Activated naive CD4-positive, alpha-beta T cell treated with anti-CD3 and anti-CD28 coated beads, Interleukin-2, amount 50 U/mL, for 72 hours (primary cell): Measurements from ENCODE around the gene TGFBRAP1. TPM values are rescaled to one million over a fixed set of nuclear protein-coding genes. Genes with fewer than 3 reads are reported as not detected.

ENCODE experiments used
- ATAC-seq, 2 donors: fragments of 150-1000 bp; cut with Tn5 transposase; 2 replicates each; pipeline ENCODE4 v1.10.0; 2021; ENCODE audit warnings: mild to moderate bottlenecking in 2 of 2, moderate library complexity in 2 of 2
- DNase-seq, 2 donors: peaks; one replicate each; pipeline ENCODE4 v3.0.0; 2021 to 2022; ENCODE audit warnings: low spot score in 2 of 2
- H3K27ac Mint-ChIP-seq, 2 donors: one replicate each; pipeline ENCODE4 v1.8.0; 2022; ENCODE audit warnings: mild to moderate bottlenecking in 2 of 2, mixed read lengths in 2 of 2
- H3K36me3 Mint-ChIP-seq, 2 donors: one replicate each; pipeline ENCODE4 v1.8.0; 2022; ENCODE audit warnings: mixed read lengths in 2 of 2
- H3K9me3 Mint-ChIP-seq, 2 donors: one replicate each; pipeline ENCODE4 v1.8.0; 2022; ENCODE audit warnings: mixed read lengths in 2 of 2
- total RNA-seq, 2 donors: library from RNA; stranded (reverse); gene quantifications; one replicate each; pipeline ENCODE4 v1.2.3, GENCODE V29; 2022

TGFBRAP1 gene
- total RNA-seq, 2 donors from 2014 or later, result 15.9 to 22.6 TPM

- no peak for DNase-seq
Measured at GRCh38 chr2:105243961-105244360, 85.6 kb downstream of the TGFBRAP1 start.

GRCh38 chr2:105242286-105242993, 87.1 kb downstream of the TGFBRAP1 start:
- ATAC-seq, result no peak
- H3K9me3 Mint-ChIP-seq, result no peaks in the 10 kb centered on the region
- no peak overlapping the region for H3K27ac Mint-ChIP-seq
- H3K36me3 Mint-ChIP-seq, result no peaks in the 10 kb centered on the region
- DNase-seq, result no peak

More at GRCh38 chr2:105243961-105244360, 85.6 kb downstream of the TGFBRAP1 start:
- Mint-ChIP-seq H3K36me3 (no peaks in the 10 kb centered on the region), H3K27ac (no peak overlapping the region), H3K9me3 (no peaks in the 10 kb centered on the region)
- ATAC-seq, result no peak

GRCh38 chr2:105241443-105241842, 88.1 kb downstream of the TGFBRAP1 start, which contains the start of gene GPR45:
Gene GPR45 (plus strand): TSS chr2:105241743. CDS start chr2:105241859, 116 bp downstream.
- DNase-seq (no peak), ATAC-seq (no peak)
- H3K36me3 Mint-ChIP-seq, result no peaks in the 10 kb centered on the region
- H3K9me3 Mint-ChIP-seq, result no peaks in the 10 kb centered on the region
- no peak within 1 kb of the TSS for H3K27ac Mint-ChIP-seq

GRCh38 chr2:105239924-105240323, 89.6 kb downstream of the TGFBRAP1 start:
- H3K36me3 Mint-ChIP-seq, result no peaks in the 10 kb centered on the region
- no peaks in the 10 kb centered on the region for H3K9me3 Mint-ChIP-seq
- ATAC-seq (no peak), DNase-seq (no peak)
- no peak overlapping the region for H3K27ac Mint-ChIP-seq

GRCh38 chr2:105238664-105239240, 90.8 kb downstream of the TGFBRAP1 start:
- no peak for DNase-seq
- Mint-ChIP-seq H3K9me3 (no peaks in the 10 kb centered on the region), H3K27ac (no peak overlapping the region), H3K36me3 (no peaks in the 10 kb centered on the region)
- no peak for ATAC-seq

- DNase-seq (peak in 1 of 2 donors; percentile 16), ATAC-seq (peak in 1 of 2 donors; percentile 30)
- Mint-ChIP-seq H3K9me3 (no peaks in the 10 kb centered on the region), H3K27ac (peak overlapping the region in 1 of 2 donors; percentile 6), H3K36me3 (no peaks in the 10 kb centered on the region)
Measured at GRCh38 chr2:105237045-105237765, 92.3 kb downstream of the TGFBRAP1 start.

- H3K36me3 Mint-ChIP-seq, result no peaks in the 10 kb centered on the region
- DNase-seq (no peak), ATAC-seq (no peak)
- no peak overlapping the region for H3K27ac Mint-ChIP-seq
- no peaks in the 10 kb centered on the region for H3K9me3 Mint-ChIP-seq
Measured at GRCh38 chr2:105236060-105236424, 93.5 kb downstream of the TGFBRAP1 start.

GRCh38 chr2:105235388-105236059, 94.0 kb downstream of the TGFBRAP1 start:
- Mint-ChIP-seq H3K27ac (no peak overlapping the region), H3K9me3 (no peaks in the 10 kb centered on the region), H3K36me3 (no peaks in the 10 kb centered on the region)
- DNase-seq, result peak in 1 of 2 donors; percentile 76
- ATAC-seq, result peak; percentile 67 to 81

GRCh38 chr2:105231232-105231619, 98.3 kb downstream of the TGFBRAP1 start:
- DNase-seq, result no peak
- no peak for ATAC-seq
- Mint-ChIP-seq H3K27ac (no peak overlapping the region), H3K36me3 (no peaks in the 10 kb centered on the region), H3K9me3 (no peaks in the 10 kb centered on the region)

GRCh38 chr2:105224444-105224843, 105.1 kb downstream of the TGFBRAP1 start:
- ATAC-seq (no peak), DNase-seq (no peak)
- Mint-ChIP-seq H3K9me3 (no peaks in the 10 kb centered on the region), H3K27ac (peak overlapping the region in 1 of 2 donors; percentile 6), H3K36me3 (no peaks in the 10 kb centered on the region)

GRCh38 chr2:105220604-105221003, 108.9 kb downstream of the TGFBRAP1 start:
- Mint-ChIP-seq H3K9me3 (no peaks in the 10 kb centered on the region), H3K27ac (no peak overlapping the region), H3K36me3 (no peaks in the 10 kb centered on the region)
- ATAC-seq (no peak), DNase-seq (no peak)

GRCh38 chr2:105215586-105216192, 113.8 kb downstream of the TGFBRAP1 start:
- no peaks in the 10 kb centered on the region for H3K9me3 Mint-ChIP-seq
- no peak for ATAC-seq
- H3K36me3 Mint-ChIP-seq, result no peaks in the 10 kb centered on the region
- H3K27ac Mint-ChIP-seq, result no peak overlapping the region
- DNase-seq, result no peak

Other genes with a start within 250 kb of the TGFBRAP1 start
- gene GPR45, start 88.0 kb downstream of the TGFBRAP1 start, total RNA-seq, result not detected
- gene C2orf49, start 7.8 kb upstream of the TGFBRAP1 start, total RNA-seq, result 10 to 100 TPM; 24.1 to 25.0 TPM
- gene FHL2, start 69.3 kb upstream of the TGFBRAP1 start, total RNA-seq, result 1 to 10 TPM; 2.6 to 3.0 TPM